Epithelial cell of esophagus (primary cell): Measurements from ENCODE around the gene DDX31.

Source experiments
- DNase-seq: peaks from one replicate; pipeline ENCODE4 v3.0.0; 2010; ENCODE audit warnings: low read depth
- H3K4me3 ChIP-seq: 2 replicates; pipeline ENCODE4 v1.5.1; 2011; ENCODE audit warnings: mild to moderate bottlenecking, low read length, control low read depth
- TF ChIP-seq, protein P1 (sequence below): IDR thresholded peaks from 2 replicates; pipeline ENCODE4 v1.5.1; 2011; ENCODE audit warnings: low read depth, mild to moderate bottlenecking, low read length, control low read depth, inconsistent platforms; ENCODE audit not compliant: insufficient read depth; ENCODE audit errors: missing control alignments

The DDX31 gene

DNA sequence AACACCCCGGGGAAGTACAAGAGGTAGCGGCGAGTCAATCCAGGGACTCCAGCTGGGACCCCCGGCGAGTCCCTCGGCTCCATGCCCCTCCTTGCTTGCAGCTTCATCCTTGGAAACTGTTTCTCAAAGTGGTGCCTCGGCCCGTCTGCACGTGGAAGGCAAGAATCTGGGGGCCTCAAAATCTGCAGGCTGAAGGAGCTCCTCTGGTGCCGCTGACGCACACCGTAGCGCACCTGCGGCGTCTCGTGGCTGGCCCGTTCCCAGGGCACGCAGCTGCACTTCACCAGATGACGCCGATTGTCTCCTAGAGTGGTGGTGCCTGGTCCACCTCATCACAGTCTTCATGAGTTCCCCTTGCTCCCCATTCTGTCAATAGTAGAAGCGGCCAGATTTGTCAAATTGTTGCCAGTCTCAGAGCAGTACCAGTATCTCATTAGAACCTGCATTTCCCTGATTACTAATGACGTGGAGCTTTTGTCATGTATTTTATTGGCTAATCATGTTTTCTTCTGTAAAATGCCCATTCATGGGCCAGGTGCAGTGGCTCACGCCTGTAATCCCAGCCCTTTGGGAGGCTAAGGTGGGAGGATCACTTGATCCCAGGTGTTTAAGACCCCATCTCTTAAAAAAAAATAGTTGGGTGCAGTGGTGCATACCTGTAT is 39.1 kb upstream of the DDX31 start:
- no peak for DNase-seq
- no peak overlapping the region for H3K4me3 ChIP-seq
- TF ChIP-seq, protein P1, sequence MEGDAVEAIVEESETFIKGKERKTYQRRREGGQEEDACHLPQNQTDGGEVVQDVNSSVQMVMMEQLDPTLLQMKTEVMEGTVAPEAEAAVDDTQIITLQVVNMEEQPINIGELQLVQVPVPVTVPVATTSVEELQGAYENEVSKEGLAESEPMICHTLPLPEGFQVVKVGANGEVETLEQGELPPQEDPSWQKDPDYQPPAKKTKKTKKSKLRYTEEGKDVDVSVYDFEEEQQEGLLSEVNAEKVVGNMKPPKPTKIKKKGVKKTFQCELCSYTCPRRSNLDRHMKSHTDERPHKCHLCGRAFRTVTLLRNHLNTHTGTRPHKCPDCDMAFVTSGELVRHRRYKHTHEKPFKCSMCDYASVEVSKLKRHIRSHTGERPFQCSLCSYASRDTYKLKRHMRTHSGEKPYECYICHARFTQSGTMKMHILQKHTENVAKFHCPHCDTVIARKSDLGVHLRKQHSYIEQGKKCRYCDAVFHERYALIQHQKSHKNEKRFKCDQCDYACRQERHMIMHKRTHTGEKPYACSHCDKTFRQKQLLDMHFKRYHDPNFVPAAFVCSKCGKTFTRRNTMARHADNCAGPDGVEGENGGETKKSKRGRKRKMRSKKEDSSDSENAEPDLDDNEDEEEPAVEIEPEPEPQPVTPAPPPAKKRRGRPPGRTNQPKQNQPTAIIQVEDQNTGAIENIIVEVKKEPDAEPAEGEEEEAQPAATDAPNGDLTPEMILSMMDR: no peak

DNA sequence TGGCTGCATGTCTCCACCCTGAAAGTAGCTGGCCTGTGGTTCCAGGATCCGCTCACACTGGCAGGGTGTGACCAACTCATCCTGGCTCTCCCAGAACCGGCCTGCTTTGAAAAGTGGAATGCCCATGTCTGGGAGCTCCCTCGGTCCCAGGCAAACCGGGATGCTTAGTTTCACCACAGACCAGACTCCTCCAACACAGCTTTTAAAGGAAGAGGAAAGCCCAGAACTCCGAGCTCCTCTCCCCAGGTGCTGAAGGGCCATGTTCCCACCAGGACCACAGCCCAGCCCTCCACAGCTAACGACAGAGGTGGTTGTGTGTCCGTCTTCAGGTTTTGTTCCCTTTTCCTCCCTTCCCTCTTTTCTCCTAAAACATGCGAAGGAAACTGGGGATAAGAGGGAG is 38.5 kb upstream of the DDX31 start:
- TF ChIP-seq, protein P1: no peak
- H3K4me3 ChIP-seq: no peak overlapping the region
- no peak for DNase-seq

DNA sequence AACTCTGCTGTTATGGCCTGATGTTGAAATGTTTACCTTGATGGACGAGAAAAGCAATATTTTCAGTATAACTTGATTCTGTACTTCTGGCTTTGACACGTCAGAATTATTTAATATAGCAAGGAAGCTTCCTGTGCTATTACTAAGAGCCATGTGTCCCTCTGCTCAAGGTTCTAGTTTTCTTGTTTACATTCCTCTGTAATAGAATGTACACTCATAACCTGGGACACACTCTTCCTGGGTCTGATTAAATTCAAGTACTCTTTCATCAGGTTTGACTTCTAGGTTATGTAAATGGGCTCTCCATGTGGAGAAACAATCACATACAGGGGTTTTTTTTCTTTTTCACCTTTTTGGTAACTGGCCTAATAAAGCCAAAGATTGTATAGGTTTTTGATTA is 33.6 kb upstream of the DDX31 start:
- no peak overlapping the region for H3K4me3 ChIP-seq
- DNase-seq: peak; percentile 83
- TF ChIP-seq, protein P1: no peak

- TF ChIP-seq, protein P1: no peak
- DNase-seq: no peak
- H3K4me3 ChIP-seq: no peak overlapping the region
These were observed 32.5 kb upstream of the DDX31 start for GRCh38 chr9:132702254-132702653.

DNA sequence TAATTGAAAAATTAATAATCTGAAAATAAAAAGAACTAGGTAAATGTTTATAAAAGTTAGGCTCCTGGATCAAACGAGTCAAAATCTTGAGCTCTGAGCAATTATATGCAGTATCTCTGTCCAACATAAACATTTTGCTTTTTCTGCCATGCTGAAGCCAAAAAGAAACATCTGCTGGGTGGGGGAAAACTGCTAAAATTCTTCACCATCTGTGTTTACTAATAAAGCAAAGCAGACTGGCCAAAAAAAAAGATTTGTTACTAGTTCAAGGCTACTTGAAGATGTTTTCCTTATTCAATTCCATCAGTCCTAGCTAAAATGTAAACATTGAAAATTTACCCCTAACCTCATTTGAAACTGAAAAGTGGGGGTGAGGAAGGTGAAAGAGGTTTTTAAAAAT is 30.2 kb upstream of the DDX31 start:
- TF ChIP-seq, protein P1: no peak
- no peak overlapping the region for H3K4me3 ChIP-seq
- no peak for DNase-seq

- DNase-seq: no peak
- H3K4me3 ChIP-seq: no peak overlapping the region
- TF ChIP-seq, protein P1: no peak
These were observed 29.2 kb upstream of the DDX31 start for GRCh38 chr9:132698989-132699388.

- TF ChIP-seq, protein P1: no peak
- no peak for DNase-seq
- H3K4me3 ChIP-seq: no peak overlapping the region
These were observed 27.4 kb upstream of the DDX31 start for GRCh38 chr9:132697230-132697629.
